Loucy (cell line): Measurements from ENCODE around the gene MEGF6.

ENCODE experiments used
- CTCF ChIP-seq: fragments of 200-600 bp; sonication (generic); conservative IDR thresholded peaks from 2 replicates; pipeline ENCODE4 v1.5.1; 2014; ENCODE audit warnings: mild to moderate bottlenecking, antibody characterized with exemption, low read length
- EZH2phosphoT487 ChIP-seq: fragments of 200-600 bp; IDR thresholded peaks from 2 replicates; pipeline ENCODE4 v1.6.1; 2018; ENCODE audit warnings: antibody characterized with exemption, mild to moderate bottlenecking, moderate library complexity, borderline replicate concordance

GRCh38 chr1:3561702-3562101 lies 49.6 kb downstream of the MEGF6 start:
- no peak for TF ChIP-seq CTCF
- TF ChIP-seq EZH2phosphoT487, result no peak
